HG02759 (cell line): ENCODE data around the gene SPON1.
"Not testable (repeated sequence)": the region's sequence is repeated elsewhere in the genome, so short reads cannot be mapped to it uniquely, and the experiment has no call there.

Experiments
- ATAC-seq: cut with Tn5 transposase; IDR thresholded peaks from one replicate; pipeline ENCODE4 v1.9.1; 2021; ENCODE audit warnings: mild to moderate bottlenecking, moderate library complexity; ENCODE audit not compliant: unreplicated experiment

The SPON1 gene

GRCh38 chr11:14112721-14113120, 150.2 kb downstream of the SPON1 start:
- ATAC-seq: no peak

- no peak for ATAC-seq
Measured at GRCh38 chr11:14114269-14114668, 151.7 kb downstream of the SPON1 start.

GRCh38 chr11:14114786-14115185, 152.3 kb downstream of the SPON1 start:
- no peak for ATAC-seq

- ATAC-seq: no peak
Measured at GRCh38 chr11:14117632-14118031, 155.1 kb downstream of the SPON1 start.

- ATAC-seq: no peak
Measured at GRCh38 chr11:14118072-14118471, 155.5 kb downstream of the SPON1 start.

- no peak for ATAC-seq
Measured at GRCh38 chr11:14119357-14119756, 156.8 kb downstream of the SPON1 start.

- ATAC-seq: no peak
Measured at GRCh38 chr11:14124350-14124749, 161.8 kb downstream of the SPON1 start.

GRCh38 chr11:14124886-14125285, 162.4 kb downstream of the SPON1 start:
- no peak for ATAC-seq

- no peak for ATAC-seq
Measured at GRCh38 chr11:14125529-14125928, 163.0 kb downstream of the SPON1 start.

- no peak for ATAC-seq
Measured at GRCh38 chr11:14127679-14128078, 165.2 kb downstream of the SPON1 start.

- ATAC-seq: no peak
Measured at GRCh38 chr11:14132312-14132711, 169.8 kb downstream of the SPON1 start.

- ATAC-seq: no peak
Measured at GRCh38 chr11:14133381-14133780, 170.9 kb downstream of the SPON1 start.

- no peak for ATAC-seq
Measured at GRCh38 chr11:14136561-14136960, 174.0 kb downstream of the SPON1 start.

GRCh38 chr11:14137284-14137683, 174.8 kb downstream of the SPON1 start:
- no peak for ATAC-seq

- no peak for ATAC-seq
Measured at GRCh38 chr11:14140991-14141390, 178.5 kb downstream of the SPON1 start.

- ATAC-seq: no peak
Measured at GRCh38 chr11:14141676-14142075, 179.2 kb downstream of the SPON1 start.

- no peak for ATAC-seq
Measured at GRCh38 chr11:14144934-14145333, 182.4 kb downstream of the SPON1 start.

- peak; percentile 39 for ATAC-seq
Measured at GRCh38 chr11:14148653-14149273, 186.2 kb downstream of the SPON1 start.

GRCh38 chr11:14149683-14150082, 187.2 kb downstream of the SPON1 start:
- ATAC-seq: no peak

- ATAC-seq: no peak
Measured at GRCh38 chr11:14150878-14151277, 188.4 kb downstream of the SPON1 start.

- not testable (repeated sequence) for ATAC-seq
Measured at GRCh38 chr11:14154103-14154502, 191.6 kb downstream of the SPON1 start.

GRCh38 chr11:14158393-14158792, 195.9 kb downstream of the SPON1 start:
- ATAC-seq: no peak

- no peak for ATAC-seq
Measured at GRCh38 chr11:14163576-14163975, 201.1 kb downstream of the SPON1 start.
